PFSK-1 (cell line): Measurements from ENCODE around the gene C19orf38.

Experiments used
- POLR2AphosphoS5 ChIP-seq: IDR thresholded peaks from 2 replicates; pipeline ENCODE4 v1.6.1; 2012; ENCODE audit warnings: low read depth, mild to moderate bottlenecking, control low read depth, low read length, moderate library complexity
- REST ChIP-seq, 2 experiments: IDR thresholded peaks; 2 replicates each; pipeline versions ENCODE4 v1.6.1 to v1.8.0; 2011 to 2012; ENCODE audit warnings: low read depth in 2 of 2, low read length in 2 of 2, control low read depth in 1 of 2, inconsistent platforms in 1 of 2, mild to moderate bottlenecking in 1 of 2, moderate library complexity in 1 of 2; ENCODE audit not compliant: insufficient read depth in 1 of 2
- TAF1 ChIP-seq: IDR thresholded peaks from 2 replicates; pipeline ENCODE4 v1.6.1; 2012; ENCODE audit warnings: low read length, control low read depth, borderline replicate concordance; ENCODE audit not compliant: insufficient read depth

- TF ChIP-seq TAF1 (no peak), REST (IDR thresholded peaks at IDR 0.05; ENCODE audit: insufficient read depth in 1 of 2, low read depth in 2 of 2, low read length in 2 of 2) (no peak), POLR2AphosphoS5 (no peak)
Measured at GRCh38 chr19:10882108-10882457, 33.9 kb downstream of the C19orf38 start.
